GM13976 (cell line): ENCODE data around the gene PSD.

Source experiments
- DNase-seq: peaks from one replicate; pipeline ENCODE4 v3.0.0; 2012; ENCODE audit warnings: low spot score
- CTCF ChIP-seq: IDR thresholded peaks from 2 replicates; pipeline ENCODE4 v1.5.1; 2012; ENCODE audit warnings: borderline replicate concordance, mild to moderate bottlenecking; ENCODE audit not compliant: insufficient read depth; ENCODE audit errors: extremely low read depth, missing control alignments, control extremely low read depth
- in situ Hi-C: fragments of 300-500 bp; cut with MboI; formaldehyde crosslinking; loops from one replicate; pipeline ENCODE4 v1.12.0; 2022; ENCODE audit warnings: low sequenced_read_pairs, mixed read lengths, inconsistent platforms; ENCODE audit not compliant: unreplicated experiment

Gene PSD

DNA sequence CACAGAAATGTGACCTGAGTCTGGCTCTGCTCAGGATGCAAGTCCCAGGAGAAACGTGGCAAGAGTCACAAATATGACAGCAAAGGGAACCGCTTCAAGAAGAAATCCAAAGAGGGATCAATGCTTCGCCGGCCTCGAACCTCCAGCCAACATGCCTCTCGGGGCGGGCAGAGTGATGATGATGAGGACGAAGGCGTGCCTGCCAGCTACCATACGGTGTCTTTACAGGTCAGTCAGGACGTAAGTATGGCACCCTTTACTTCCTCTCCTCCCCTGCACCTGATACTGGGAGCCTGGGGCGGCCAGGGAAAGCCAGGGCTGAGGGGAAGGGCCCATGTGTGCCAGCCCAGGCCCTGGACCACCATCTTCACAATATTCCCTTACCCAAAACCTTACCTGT lies 41.7 kb downstream of the PSD start:
- TF ChIP-seq CTCF: no peak
- in situ Hi-C loops: no loop called here
- DNase-seq: no peak

GRCh38 chr10:102375867-102376266 lies 42.7 kb downstream of the PSD start:
- DNase-seq: no peak
- TF ChIP-seq CTCF: no peak
- in situ Hi-C loops: no loop called here

DNA sequence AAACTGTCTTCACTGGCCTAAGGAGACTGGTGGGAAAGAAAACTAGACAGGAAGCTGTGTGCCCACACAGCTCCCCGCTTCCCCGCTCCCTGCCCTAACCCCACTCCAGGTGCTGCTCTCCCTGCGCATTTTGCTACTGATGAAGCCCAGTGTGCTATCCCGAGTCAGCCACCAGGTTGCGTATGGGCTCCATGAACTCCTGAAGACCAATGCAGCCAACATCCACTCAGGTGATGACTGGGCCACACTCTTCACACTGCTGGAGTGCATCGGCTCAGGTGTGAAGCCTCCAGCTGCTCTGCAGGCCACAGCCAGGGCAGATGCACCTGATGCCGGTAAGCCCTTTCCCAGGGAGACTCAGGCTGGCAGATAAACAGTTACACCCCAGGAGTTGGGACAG lies 43.3 kb downstream of the PSD start:
- TF ChIP-seq CTCF: no peak
- no peak for DNase-seq
- in situ Hi-C loops: no loop called here

- in situ Hi-C loops: no loop called here
- no peak for DNase-seq
- no peak for TF ChIP-seq CTCF
These were observed 47.3 kb downstream of the PSD start for GRCh38 chr10:102371295-102371694.

GRCh38 chr10:102368077-102368476 lies 50.5 kb downstream of the PSD start:
- no peak for TF ChIP-seq CTCF
- in situ Hi-C loops: no loop called here
- no peak for DNase-seq

- in situ Hi-C loops: no loop called here
These were observed 51.1 kb downstream of the PSD start for GRCh38 chr10:102367441-102367840.

More at GRCh38 chr10:102367441-102367840, 51.1 kb downstream of the PSD start:
- no peak for TF ChIP-seq CTCF
- no peak for DNase-seq
